ENCODE measurements around the gene SPATA7.
A peak's percentile ranks its signal among the peaks of the same experiment; 100 is the strongest.

SPATA7 gene

DNA sequence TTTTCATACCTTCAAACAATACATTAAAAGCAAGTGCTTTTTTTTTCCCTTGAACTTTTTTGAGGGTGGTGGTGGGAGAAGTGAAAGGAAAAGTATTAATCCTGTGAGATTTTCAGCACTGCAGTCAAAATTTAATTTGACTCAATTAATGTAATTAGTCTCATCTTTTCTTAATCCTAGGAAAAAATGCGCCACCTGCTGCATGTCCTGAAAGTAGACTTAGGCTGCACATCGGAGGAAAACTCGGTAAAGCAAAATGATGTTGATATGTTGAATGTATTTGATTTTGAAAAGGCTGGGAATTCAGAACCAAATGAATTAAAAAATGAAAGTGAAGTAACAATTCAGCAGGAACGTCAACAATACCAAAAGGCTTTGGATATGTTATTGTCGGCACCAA, 52.2 kb downstream of the SPATA7 start:
- TF ChIP-seq GATA1 (IDR thresholded peaks at IDR 0.05; ENCODE audit: low read depth, low read length) (no peak), POLR2A (IDR thresholded peaks at IDR 0.05; ENCODE audit: low read length) (no peak)
- DNase-seq, result no peak

DNA sequence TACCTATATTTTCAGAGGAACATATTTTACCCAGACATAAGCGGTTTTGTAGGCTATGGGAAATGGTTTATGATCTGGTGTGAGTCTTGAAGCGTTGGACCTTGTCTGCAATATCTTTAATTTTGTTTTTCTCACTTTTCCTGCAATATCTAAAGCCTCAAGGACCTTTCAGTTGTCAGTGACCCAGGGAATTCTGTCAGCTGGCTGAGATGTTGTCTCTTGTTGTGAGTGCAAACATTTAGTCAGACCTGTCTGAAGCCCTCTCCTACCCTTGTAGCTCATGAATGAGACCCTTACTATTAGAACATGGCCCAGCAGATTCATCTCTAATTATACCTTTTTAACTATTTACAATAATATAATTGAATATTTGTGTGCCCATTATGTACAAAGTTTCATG, 53.6 kb downstream of the SPATA7 start:
- DNase-seq, result no peak
- TF ChIP-seq GATA1 (IDR thresholded peaks at IDR 0.05; ENCODE audit: low read depth, low read length) (no peak), POLR2A (IDR thresholded peaks at IDR 0.05; ENCODE audit: low read length) (no peak)

DNA sequence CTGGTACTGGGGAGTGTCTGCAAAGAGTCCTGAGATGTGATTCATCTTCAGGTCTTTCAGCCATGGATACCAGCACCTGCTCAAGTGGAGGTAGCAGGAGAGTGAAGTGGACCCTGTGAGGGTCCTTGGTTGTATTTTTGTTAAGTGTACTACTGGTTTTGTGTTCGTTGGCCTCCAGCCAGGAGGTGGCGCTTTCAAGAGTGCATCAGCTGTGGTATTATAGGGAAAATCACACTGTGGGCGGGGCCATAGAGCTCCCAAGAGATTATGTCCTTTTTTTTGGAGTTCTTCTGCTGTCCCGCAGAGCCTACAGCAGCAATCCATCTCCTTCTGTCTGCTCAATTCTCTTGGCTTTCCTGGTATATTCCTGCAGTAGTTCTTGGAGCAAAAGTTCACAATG, 66.8 kb downstream of the SPATA7 start:
- DNase-seq, result no peak
- TF ChIP-seq GATA1 (IDR thresholded peaks at IDR 0.05; ENCODE audit: low read depth, low read length), result no peak
- TF ChIP-seq POLR2A (IDR thresholded peaks at IDR 0.05; ENCODE audit: low read length), result no peak

DNA sequence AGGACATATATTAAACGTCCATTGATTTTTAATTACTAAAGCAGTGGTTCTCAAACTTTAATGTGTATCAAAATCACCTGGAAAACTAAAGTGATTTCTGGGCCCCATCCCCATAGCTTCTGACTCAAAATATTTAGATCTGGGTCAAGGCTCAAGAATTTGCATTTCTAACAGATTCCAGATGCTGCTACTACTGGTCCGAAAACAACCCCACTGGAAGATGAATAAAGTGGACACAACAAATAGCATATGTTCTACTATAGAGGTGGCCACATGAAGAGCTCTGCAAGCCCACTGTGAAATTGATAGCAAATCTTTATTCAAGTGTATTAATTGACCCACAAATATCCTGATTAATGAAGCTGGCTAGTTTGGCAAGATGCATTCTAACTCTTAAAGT, 69.4 kb downstream of the SPATA7 start:
- TF ChIP-seq GATA1 (IDR thresholded peaks at IDR 0.05; ENCODE audit: low read depth, low read length) (no peak), POLR2A (IDR thresholded peaks at IDR 0.05; ENCODE audit: low read length) (no peak)
- DNase-seq, result no peak

DNA sequence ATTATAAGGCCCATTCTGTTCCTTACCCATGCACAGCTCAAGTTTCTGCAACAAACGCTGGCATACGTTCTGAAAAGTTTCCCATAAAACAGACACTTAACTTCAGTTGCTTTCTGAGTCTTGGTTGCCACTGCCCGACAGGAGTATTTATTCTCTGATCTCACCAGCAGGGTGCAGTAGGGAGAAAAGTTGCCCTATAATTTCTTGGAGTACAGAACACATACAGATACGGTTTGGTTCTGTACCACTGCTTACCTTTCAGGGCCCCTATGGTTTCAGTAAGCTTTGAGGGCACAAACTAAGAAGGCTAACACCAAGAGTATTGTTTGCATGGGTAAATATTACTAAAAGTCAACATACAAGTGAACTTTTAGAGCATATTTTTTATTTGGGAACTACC, 77.9 kb downstream of the SPATA7 start:
- TF ChIP-seq GATA1 (IDR thresholded peaks at IDR 0.05; ENCODE audit: low read depth, low read length) (no peak), POLR2A (IDR thresholded peaks at IDR 0.05; ENCODE audit: low read length) (no peak)
- peak; percentile 20 to 42 for DNase-seq

DNA sequence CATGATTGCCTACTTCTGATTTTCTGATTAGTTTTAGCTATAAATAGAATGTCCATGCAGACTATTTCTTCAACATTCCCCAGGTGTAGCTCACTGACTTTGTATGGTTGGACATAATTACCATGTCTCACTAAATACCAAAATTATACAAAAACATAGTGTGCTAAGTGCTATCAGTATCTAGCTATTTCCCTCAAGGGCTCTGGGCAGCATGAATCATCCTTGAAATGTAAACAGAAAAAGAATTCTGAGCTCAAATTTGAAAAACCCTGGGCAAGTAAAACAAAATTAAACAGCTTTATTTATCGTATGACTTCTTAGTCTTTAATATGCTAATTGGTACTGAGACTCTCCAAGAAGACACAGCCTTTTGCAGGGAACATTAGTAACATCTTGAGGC, 82.9 kb downstream of the SPATA7 start:
- no peak for DNase-seq
- TF ChIP-seq GATA1 (IDR thresholded peaks at IDR 0.05; ENCODE audit: low read depth, low read length) (no peak), POLR2A (IDR thresholded peaks at IDR 0.05; ENCODE audit: low read length) (no peak)

DNA sequence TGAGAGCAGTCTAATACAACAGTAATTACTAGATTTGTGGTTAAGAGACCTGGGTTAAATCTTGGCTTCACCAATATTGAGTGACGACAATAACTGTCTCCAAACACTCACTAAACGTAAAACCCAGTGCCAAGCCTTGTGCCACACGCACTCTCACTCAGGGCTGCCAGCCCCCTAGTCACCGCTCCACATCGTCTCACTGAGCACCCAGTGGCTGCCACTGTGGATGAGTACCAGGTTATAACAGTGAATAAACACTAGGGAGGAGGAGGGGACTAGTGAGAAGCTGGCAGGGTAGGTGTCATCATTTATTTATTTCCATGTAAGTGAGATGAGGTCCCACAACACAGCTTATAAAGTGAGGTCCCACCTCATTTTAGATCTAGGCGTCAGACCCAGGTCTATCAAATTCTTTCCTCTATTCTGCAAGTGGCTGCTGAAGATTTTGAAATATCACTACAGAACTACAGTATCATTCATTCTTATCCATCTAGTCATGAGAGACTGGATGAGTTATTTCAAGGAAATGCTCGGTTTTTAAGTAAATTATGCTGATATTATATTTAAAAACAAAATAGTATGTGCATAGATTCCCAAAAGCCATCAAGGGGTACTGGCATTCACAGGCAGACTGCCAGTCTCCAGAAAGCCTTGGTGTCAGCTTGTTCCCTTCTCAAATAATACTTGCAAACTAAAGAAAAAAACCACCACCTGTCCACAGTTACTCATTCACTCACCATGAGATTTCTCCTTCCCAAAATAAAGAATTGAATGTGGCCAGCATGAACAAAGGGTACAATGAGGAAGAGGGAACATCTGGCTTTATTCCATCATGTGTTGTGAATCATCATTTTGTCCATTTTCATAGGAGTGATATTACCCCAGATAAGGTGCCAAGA, 85.3 kb downstream of the SPATA7 start:
- DNase-seq, result no peak
- no peak for TF ChIP-seq GATA1 (IDR thresholded peaks at IDR 0.05; ENCODE audit: low read depth, low read length)
- no peak for TF ChIP-seq POLR2A (IDR thresholded peaks at IDR 0.05; ENCODE audit: low read length)

DNA sequence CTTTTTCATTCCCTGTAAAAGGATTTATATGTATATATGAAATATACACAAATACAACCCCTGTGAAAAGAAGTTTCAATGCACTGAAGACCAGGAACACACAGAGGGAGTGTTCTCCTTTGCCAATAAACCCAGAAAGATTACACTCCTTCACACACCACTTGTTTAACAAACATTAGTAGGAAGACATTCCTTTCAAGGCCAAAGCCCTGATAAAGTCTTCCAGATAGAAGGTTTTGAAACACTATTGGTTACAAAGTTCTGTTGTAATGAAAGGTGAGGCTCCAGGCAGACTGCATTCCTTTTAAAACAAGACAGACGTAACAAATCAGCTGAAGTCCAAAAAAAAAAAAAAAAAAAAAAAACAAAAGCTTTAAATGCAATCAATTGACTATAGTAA, 88.3 kb downstream of the SPATA7 start:
- TF ChIP-seq POLR2A (IDR thresholded peaks at IDR 0.05; ENCODE audit: low read length) (no peak), GATA1 (IDR thresholded peaks at IDR 0.05; ENCODE audit: low read depth, low read length) (no peak)
- no peak for DNase-seq

DNA sequence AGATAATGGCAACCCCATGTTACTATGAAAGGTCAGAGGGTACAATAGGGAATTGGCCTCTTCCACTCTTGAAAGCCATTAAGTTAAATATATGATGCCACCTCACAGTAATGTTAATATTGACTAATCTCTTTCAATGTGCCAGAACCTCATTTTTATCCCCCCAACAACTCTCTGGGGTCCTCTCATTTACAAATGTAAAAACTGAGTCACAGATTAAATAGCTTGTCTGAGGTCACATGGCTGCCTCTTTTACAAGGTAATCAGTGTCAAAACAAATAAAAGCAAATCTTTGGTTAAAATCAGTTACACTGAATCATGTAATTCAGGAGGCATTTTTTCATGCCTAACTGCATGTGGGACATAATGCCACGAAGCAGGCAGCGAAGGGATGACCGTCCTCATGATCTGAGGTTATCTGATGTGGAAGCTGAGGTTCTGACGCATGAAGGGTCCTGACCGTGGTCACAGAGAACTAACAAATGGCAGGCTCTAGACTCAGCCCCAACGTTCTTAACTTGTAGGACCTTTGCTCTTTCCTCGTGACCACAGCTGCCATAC, 90.8 kb downstream of the SPATA7 start:
- no peak for TF ChIP-seq POLR2A (IDR thresholded peaks at IDR 0.05; ENCODE audit: low read length)
- no peak for TF ChIP-seq GATA1 (IDR thresholded peaks at IDR 0.05; ENCODE audit: low read depth, low read length)

DNA sequence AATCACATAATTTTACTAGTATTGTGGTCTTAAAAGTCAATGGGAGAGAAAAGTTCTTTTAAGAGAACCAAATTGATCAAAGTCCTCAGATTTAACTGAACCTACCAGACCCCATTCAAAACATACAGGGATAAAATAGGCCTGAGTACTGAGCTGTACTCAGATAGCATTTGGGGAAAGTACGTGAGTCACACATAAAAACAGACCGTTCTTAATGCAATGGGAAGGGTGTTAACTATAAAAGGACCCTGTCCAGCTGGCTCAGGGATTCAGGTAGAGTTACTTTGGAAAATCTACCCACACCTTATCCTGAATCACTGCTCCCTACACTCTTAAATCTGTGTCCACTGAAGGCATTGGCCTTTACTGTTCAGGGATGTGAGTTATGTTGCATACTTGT, 91.4 kb downstream of the SPATA7 start:
- DNase-seq, result no peak
- TF ChIP-seq POLR2A (IDR thresholded peaks at IDR 0.05; ENCODE audit: low read length) (no peak), GATA1 (IDR thresholded peaks at IDR 0.05; ENCODE audit: low read depth, low read length) (no peak)

More for the DNA sequence above, 90.8 kb downstream of the SPATA7 start:
- DNase-seq, result no peak

DNA sequence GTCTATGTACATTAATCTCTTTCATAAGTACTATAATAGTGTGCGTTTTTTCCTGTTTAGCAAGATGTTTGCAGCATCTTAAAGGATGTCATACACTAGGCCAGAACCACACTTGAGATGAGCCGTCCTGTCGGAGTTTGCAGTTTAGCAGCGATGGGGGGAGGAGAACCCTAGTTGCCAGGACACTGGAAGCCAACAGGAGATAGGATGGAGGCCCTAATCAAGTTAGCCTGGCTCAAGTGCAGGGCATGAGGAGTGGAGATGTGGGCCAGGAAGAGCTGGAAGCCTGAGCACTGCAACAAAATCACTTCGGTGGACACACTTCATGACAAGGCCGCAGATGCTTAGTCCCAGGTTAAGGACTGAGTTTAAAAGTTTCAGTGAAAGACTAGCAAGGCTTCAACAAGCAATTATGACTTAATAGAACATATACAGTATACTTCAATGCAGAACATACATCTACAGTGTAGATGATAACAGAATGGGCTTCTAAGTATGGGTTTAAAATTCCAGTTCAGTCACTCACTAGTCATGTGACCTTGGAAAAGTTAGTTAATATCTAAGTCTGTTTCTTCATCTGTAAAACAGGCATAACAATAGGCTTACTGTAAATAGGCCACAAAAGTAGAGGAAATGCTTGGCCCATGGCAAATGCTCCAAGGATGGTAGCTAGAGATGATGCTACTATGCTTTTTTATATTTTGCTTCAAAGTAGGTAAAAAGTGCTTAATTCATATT, 92.2 kb downstream of the SPATA7 start:
- no peak for TF ChIP-seq POLR2A (IDR thresholded peaks at IDR 0.05; ENCODE audit: low read length)
- TF ChIP-seq GATA1 (IDR thresholded peaks at IDR 0.05; ENCODE audit: low read depth, low read length), result no peak
- DNase-seq, result no peak

DNA sequence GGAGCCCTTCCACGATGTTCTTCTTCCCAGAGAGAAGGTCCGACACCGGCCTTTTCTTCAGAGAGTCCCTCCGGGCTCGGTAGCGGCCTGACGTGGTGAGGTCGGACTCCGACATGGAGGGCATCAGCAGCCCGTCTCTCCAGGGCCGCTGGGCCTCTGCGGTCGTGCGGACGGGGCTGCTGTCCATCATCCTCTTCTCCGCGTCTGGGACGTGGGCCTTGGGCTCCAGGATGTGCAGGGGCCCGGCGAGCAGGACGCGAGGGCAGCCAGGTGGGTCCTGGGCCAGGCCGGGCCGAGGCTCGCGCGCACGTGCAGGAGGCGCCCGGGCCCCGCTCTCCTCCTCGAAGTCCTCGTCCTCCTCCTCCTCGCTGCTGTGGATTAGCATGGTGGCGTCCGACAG, 93.5 kb downstream of the SPATA7 start:
- no peak for TF ChIP-seq POLR2A (IDR thresholded peaks at IDR 0.05; ENCODE audit: low read length)
- no peak for TF ChIP-seq GATA1 (IDR thresholded peaks at IDR 0.05; ENCODE audit: low read depth, low read length)
- no peak for DNase-seq

DNA sequence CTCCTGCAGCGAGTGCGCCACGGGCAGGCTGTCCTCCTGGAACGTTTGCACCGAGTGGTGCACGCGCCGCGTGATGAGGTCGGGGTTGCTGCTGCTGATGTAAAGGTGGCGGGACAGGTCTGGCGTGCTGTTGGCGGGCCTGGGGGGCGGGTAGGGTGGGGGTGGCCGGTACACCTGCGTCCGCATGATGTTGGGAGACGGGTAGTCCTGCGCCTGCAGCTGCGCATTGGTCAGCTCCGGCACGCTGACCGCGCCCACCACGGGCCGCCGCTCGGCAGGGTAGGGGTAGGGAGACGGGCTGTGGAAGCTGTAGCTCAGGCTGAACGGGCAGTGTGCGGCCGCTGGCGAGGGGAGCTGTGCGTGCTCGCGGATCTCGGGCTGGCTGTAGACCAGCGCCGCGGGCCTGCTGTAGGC, 94.1 kb downstream of the SPATA7 start:
- no peak for TF ChIP-seq POLR2A (IDR thresholded peaks at IDR 0.05; ENCODE audit: low read length)
- no peak for DNase-seq

DNA sequence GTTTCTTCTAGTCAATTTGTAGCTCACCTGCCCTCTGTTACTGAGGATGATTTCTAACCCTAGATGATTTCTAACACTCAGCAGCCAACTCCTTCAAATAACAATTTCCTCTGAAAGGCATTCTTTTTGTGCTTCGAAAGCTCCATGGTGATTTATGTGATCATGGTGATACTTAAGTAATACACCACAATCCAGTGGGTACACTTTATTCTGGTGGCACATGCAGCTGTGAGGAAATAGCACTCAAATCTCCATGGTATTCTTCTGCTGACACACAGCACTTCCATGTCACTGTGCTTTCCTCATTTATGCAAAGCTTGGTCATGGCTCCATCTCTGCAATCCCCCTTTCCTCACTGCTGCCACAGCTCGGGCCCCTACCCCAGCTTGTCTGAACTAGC, 95.6 kb downstream of the SPATA7 start:
- no peak for TF ChIP-seq GATA1 (IDR thresholded peaks at IDR 0.05; ENCODE audit: low read depth, low read length)
- TF ChIP-seq POLR2A (IDR thresholded peaks at IDR 0.05; ENCODE audit: low read length), result no peak
- no peak for DNase-seq

Data from erythroblast (primary cell).